ENCODE data around the gene TXNDC5.

DNA sequence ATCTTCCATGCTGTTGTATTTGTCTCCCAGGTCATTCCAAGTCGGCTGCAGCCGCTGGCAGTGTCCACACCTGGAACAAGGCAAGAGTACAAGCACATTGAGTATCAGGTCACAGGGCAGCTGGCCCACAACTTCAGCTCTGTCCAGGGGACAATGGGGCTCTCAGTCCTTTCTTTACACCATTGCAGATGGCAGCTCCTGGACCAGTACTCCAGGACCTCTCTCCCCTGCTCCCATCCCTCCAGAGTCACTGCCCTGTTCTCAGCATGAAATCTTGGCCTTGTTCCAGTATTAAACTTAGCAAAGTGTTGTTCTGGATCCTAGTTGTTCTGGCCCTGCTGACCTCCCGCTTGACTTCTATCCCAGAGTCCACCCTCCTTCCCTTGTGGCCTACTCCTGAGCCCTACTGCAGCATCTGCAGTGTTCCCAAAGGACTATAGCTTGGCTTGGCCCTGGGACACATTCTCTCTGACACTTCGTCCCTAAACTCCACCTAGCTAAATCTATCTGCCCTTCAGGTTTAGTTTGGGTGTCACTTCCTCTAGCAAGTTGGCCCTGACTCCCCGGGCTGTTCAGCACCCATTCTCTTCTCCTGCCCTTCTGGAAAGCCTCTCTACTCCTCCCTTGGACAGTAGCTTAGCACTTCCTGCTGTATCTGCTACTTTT, 5.8 kb downstream of the TXNDC5 start:
- no peak for TF ChIP-seq CTCF (IDR thresholded peaks at IDR 0.05; ENCODE audit: poor library complexity, severe bottlenecking)
- no peak for TF ChIP-seq EP300 (conservative IDR thresholded peaks at IDR 0.05; ENCODE audit: poor library complexity, severe bottlenecking)
- TF ChIP-seq, protein P1, sequence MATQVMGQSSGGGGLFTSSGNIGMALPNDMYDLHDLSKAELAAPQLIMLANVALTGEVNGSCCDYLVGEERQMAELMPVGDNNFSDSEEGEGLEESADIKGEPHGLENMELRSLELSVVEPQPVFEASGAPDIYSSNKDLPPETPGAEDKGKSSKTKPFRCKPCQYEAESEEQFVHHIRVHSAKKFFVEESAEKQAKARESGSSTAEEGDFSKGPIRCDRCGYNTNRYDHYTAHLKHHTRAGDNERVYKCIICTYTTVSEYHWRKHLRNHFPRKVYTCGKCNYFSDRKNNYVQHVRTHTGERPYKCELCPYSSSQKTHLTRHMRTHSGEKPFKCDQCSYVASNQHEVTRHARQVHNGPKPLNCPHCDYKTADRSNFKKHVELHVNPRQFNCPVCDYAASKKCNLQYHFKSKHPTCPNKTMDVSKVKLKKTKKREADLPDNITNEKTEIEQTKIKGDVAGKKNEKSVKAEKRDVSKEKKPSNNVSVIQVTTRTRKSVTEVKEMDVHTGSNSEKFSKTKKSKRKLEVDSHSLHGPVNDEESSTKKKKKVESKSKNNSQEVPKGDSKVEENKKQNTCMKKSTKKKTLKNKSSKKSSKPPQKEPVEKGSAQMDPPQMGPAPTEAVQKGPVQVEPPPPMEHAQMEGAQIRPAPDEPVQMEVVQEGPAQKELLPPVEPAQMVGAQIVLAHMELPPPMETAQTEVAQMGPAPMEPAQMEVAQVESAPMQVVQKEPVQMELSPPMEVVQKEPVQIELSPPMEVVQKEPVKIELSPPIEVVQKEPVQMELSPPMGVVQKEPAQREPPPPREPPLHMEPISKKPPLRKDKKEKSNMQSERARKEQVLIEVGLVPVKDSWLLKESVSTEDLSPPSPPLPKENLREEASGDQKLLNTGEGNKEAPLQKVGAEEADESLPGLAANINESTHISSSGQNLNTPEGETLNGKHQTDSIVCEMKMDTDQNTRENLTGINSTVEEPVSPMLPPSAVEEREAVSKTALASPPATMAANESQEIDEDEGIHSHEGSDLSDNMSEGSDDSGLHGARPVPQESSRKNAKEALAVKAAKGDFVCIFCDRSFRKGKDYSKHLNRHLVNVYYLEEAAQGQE (IDR thresholded peaks at IDR 0.05; ENCODE audit: borderline replicate concordance), result no peak
- no peak for TF ChIP-seq RAD21 (conservative IDR thresholded peaks at IDR 0.05)
- TF ChIP-seq EZH2 (IDR thresholded peaks at IDR 0.05; ENCODE audit: borderline replicate concordance, insufficient read depth, low read length, poor library complexity, severe bottlenecking), result no peak

Measured in neural cell (in vitro differentiated cells).